HG03097 (cell line): ENCODE measurements around the gene SLC41A2.
A peak's percentile ranks its signal among the peaks of the same experiment; 100 is the strongest.
"Not testable (repeated sequence)": the region's sequence is repeated elsewhere in the genome, so short reads cannot be mapped to it uniquely, and the experiment has no call there.

Source experiments
- ATAC-seq: cut with Tn5 transposase; IDR thresholded peaks from one replicate; pipeline ENCODE4 v1.9.1; 2021; ENCODE audit not compliant: unreplicated experiment, low FRiP score

Gene SLC41A2, protein sequence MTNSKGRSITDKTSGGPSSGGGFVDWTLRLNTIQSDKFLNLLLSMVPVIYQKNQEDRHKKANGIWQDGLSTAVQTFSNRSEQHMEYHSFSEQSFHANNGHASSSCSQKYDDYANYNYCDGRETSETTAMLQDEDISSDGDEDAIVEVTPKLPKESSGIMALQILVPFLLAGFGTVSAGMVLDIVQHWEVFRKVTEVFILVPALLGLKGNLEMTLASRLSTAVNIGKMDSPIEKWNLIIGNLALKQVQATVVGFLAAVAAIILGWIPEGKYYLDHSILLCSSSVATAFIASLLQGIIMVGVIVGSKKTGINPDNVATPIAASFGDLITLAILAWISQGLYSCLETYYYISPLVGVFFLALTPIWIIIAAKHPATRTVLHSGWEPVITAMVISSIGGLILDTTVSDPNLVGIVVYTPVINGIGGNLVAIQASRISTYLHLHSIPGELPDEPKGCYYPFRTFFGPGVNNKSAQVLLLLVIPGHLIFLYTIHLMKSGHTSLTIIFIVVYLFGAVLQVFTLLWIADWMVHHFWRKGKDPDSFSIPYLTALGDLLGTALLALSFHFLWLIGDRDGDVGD

GRCh38 chr12:104958001-104958804, at the start of gene SLC41A2:
Gene SLC41A2, minus strand, starts transcription at chr12:104958290. Its CDS starts 29,763 bp downstream, at chr12:104928527.
- ATAC-seq, result peak; percentile 56

DNA sequence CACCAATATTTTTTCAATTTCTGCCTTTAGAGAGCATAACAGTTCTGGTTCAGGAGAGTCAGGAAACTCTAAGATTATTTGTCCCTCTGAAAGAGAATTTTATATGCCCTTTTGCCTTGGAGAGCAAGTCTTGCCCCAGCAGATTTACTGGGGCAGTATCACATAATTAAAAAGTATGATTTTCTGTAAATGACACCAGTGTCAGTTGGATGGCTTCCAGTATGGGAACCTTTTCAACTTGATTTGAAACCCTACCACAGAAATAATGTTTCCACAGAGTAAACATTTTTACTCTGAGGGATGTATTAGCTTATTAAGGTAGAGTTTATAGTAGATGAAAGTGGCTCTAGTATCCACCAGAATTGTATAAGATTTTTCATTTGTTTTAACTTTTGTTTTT, 43.4 kb upstream of the SLC41A2 start:
- ATAC-seq, result no peak

GRCh38 chr12:104999347-104999685, 41.2 kb upstream of the SLC41A2 start:
- no peak for ATAC-seq

DNA sequence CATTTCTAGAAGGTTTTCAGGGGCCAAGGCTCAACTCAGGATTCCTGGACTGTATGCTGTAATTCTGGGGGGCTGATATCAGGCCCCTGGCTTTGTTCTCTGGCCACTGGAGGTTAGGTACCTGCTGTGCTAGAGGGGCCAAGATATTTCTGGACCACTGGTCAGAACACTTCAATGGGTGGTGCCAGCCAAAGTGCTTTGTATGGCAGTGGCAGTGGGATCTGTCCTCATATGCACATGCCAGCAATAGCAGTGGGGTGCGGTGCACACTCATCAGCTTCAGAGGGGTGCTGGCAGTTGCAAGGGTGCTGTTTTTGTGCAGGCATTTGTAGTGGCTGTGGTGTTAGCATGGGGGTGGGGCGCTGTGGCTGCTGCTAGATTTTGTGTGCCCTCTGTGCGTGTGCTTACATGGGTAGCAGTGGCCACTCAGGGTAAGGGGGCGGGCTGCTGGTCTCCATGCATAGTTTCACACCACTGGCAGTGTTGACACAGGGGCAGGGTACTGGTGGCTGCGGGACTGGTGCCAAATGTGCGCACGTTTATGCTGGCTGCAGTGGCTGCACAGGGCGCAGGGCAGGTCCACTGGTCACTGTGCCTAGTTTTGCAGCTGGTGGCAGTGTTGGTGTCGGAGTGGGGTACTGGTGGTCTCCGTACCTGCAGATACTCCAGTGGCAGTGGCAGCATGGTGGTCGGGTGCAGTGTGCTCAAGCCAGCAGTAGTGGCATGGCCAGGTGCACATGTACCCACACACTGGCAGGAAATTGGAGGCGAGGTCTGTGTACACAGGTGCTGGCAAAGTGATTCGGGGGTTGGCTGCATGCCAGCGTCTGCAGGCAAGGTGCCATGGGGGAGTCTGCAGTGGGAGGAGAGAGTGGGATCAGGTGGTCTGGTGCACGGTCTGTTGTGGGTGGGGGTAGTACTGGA, 40.6 kb upstream of the SLC41A2 start:
- no peak for ATAC-seq

DNA sequence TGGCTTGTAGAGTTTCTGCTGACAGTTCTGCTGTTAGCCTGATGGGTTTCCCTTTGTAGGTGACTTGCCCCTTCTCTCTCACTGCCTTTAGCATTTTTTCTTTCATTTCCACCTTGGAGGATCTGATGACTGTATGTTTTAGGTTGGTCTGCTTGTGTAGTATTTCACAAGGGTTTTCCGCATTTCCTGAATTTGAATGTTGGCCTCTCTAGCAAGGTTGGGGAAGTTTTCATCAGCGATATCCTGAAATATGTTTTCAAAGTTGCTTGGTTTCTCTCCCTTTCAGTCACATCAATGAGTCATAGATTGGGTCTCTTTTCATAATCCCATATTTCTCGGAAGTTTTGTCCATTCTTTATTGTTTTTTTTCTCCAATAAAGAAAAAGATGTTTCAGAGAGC, 39.5 kb upstream of the SLC41A2 start:
- ATAC-seq, result no peak

GRCh38 chr12:104994336-104994735, 36.2 kb upstream of the SLC41A2 start:
- no peak for ATAC-seq

DNA sequence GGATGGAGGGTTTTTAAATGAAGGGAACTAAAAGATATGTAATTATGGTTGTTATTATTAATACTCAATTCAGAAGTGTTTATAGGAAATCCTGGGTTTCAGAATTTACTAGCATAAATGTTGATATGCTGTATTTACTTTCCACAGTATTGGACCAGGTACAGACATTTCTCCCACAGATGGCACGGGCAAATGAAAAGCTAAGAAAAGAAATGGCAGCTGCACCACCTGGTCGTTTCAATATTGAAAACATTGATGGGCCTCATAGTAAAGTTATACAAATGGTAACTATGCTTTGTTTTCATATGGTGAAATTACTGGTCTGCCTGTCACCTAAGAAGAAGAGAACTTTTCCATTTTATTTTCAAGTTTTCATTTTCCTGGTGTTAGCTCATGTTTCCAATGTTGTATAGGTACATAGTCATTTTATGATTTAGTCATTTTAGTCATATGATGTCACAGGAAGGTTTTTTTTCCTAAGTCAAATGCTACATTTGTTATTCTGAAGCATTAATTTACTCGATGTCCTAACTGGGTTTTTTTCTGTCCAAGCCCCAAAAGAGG, 33.6 kb upstream of the SLC41A2 start:
- no peak for ATAC-seq

DNA sequence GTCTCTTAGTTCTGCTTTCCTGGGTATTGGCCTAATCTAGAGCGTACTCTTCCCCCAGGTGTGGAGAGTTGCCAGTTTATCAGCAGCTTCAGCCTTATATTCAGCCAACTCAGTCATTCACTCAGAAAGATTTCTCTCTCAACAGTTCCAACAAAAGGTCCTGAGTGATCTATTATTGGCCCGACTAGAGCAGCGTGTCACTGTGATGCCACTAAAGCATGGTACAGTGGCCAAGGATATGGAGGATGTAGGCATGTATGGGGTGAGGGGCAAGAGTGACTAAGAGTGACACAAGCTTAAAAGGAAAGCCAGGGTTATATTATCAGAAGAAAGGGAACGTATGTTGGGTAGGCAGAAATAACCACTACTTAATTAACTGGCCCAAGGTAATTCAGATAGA, 32.9 kb upstream of the SLC41A2 start:
- ATAC-seq, result no peak

- ATAC-seq, result peak; percentile 91
These were observed 28.2 kb upstream of the SLC41A2 start, which contains the start of gene NOPCHAP1 for GRCh38 chr12:104986022-104986941. Gene NOPCHAP1, plus strand, starts transcription at chr12:104986316. Its CDS starts 37 bp downstream, at chr12:104986353.

- no peak for ATAC-seq
These were observed 27.1 kb upstream of the SLC41A2 start for GRCh38 chr12:104985206-104985605.

GRCh38 chr12:104977688-104978087, 19.6 kb upstream of the SLC41A2 start:
- not testable (repeated sequence) for ATAC-seq

DNA sequence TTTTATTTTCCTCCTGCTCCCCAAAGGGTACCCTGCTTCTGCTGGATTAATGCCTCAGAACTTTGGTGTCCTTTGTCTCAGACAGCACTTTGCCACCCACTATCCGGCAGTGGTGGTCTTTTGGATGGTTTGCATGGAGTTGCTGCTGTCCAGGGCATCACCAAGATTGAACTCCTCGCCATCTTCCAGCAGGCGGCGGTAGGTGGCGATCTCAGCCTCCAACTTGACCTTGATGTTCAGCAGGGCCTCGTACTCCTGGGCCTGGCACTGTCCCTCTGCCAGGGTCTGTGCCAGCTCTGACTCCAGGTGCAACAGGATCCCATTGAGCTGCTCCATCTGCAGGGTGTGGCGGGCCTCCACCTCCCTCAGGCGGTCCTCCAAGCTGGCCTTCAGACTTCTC, 18.6 kb upstream of the SLC41A2 start:
- ATAC-seq, result no peak

DNA sequence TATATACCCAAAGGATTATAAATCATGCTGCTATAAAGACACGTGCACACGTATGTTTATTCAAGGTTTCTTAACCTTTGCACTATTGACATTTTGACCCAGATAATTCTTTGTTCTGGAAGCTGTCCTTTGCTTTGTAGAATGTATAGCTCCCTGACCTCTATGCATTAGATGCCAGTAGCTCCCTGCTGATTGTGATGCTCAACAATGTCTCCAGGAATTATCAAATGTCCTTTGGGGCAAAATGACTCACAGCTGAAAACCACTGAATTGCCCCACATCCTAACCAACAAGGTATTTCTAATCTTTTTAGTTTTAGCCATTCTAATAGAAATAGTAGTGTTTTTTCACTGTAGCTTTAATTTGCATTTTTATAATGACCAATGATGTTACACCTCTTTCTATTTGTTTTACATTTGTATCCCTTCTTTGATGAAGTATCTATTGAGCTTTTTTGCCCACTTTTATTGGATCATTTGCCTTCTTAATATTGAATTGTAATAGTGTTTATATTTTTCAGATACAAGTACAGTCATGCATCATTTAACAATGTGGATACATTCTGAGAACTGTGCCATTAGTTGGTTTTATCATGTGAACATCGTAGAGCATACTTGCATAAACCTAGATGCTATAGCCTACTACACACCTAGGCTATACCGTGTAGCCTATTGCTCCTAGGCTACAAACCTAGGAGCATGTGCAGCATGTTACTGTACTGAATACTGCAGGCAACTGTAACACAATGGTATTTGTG, 17.7 kb upstream of the SLC41A2 start:
- ATAC-seq, result no peak

- ATAC-seq, result peak; percentile 93
These were observed 16.7 kb upstream of the SLC41A2 start for GRCh38 chr12:104974626-104975290.

DNA sequence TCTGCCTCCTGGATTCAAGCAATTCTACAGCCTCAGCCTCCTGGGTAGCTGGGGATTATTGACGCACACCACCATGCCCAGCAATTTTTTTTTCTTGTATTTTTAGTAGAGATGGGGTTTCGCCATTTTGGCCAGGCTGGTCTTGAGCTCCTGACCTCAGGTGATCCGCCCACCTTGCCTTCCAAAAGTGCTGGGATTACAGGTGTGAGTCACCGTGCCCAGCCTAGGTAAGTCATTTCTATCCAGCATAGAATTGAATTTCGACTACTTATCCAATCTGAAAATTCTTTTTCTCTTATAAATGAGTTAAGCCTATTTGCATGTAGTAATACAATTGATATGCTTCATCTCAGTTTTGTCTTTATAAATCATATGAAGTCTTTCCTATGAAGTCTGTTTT, 15.2 kb upstream of the SLC41A2 start:
- no peak for ATAC-seq

GRCh38 chr12:104971306-104971705, 13.2 kb upstream of the SLC41A2 start:
- no peak for ATAC-seq

GRCh38 chr12:104969343-104969742, 11.3 kb upstream of the SLC41A2 start:
- ATAC-seq, result no peak

- peak; percentile 63 for ATAC-seq
These were observed 8.6 kb upstream of the SLC41A2 start for GRCh38 chr12:104966677-104967076.
